ENCODE results near the gene CX3CL1.

- TF ChIP-seq CTCF (IDR thresholded peaks at IDR 0.05) (no peak), POLR2A (IDR thresholded peaks at IDR 0.05) (no peak)
Measured at GRCh38 chr16:57391300-57391699, 19.0 kb downstream of the CX3CL1 start.

Measured in suprapubic skin (tissue), 3 donors.